Measurements from ENCODE around the gene MOBP.
"Not testable (repeated sequence)": the region's sequence is repeated elsewhere in the genome, so short reads cannot be mapped to it uniquely, and the experiment has no call there.

Gene MOBP, protein sequence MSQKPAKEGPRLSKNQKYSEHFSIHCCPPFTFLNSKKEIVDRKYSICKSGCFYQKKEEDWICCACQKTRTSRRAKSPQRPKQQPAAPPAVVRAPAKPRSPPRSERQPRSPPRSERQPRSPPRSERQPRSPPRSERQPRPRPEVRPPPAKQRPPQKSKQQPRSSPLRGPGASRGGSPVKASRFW

DNA sequence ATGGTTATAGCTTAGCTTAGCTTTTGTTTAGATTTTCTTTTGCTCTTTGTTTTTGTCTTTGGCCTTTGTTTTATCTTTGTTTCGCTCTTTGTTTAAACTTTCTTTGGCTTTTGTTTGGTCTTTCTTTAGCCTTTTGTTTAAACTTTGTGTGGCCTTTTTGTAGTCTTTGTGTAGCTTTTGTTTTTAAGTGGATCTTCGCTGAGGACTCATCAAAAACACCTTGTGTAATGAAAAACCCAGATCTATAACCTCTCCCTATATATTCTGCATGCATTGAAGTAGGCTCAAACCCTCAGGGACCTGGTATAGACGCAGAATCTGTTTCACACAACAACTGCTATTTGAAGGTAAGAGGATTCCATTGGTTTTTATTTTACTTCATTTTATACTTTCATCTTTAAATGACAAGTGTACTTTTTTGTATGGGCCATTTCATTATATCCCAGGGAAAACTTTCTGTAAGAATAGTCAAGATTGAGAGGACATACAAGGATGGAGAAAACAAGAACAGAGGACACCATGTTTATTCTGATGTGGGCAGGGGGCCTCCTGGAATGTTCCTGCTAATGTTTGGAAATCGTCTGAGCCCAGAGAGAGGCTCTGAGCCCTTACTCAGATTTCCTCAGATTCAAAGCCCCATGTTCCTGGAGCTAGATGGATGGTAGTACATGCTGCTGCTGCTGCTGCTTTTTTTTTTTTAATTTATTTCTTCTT, at the start of gene MOBP:
Gene MOBP, plus strand, starts transcription at position 287 of the 714 bp plus-strand sequence. CDS start 34,390 bp downstream, outside the sequence.
- DNase-seq (ENCODE audit: low read depth), result no peak

DNA sequence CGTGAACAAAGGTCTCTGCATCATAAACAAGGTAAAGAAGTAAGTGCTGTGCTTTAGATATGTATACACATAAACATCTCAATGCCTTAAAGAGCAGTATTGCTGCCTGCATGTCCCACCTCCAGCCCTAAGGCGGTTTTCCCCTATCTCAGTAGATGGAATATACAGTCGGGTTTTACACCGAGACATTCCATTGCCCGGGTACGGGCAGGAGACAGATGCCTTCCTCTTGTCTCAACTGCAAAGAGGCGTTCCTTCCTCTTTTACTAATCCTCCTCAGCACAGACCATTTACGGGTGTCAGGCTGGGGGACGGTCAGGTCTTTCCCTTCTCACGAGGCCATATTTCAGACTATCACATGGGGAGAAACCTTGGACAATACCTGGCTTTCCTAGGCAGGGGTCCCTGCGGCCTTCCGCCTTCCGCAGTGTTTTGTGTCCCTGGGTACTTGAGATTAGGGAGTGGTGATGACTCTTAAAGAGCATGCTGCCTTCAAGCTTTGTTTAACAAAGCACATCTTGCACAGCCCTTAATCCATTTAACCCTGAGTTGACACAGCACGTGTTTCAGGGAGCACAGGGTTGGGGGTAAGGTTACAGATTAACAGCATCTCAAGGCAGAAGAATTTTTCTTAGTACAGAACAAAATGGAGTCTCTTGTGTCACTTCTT, 48.8 kb upstream of the MOBP start:
- not testable (repeated sequence) for DNase-seq (ENCODE audit: low read depth)

DNA sequence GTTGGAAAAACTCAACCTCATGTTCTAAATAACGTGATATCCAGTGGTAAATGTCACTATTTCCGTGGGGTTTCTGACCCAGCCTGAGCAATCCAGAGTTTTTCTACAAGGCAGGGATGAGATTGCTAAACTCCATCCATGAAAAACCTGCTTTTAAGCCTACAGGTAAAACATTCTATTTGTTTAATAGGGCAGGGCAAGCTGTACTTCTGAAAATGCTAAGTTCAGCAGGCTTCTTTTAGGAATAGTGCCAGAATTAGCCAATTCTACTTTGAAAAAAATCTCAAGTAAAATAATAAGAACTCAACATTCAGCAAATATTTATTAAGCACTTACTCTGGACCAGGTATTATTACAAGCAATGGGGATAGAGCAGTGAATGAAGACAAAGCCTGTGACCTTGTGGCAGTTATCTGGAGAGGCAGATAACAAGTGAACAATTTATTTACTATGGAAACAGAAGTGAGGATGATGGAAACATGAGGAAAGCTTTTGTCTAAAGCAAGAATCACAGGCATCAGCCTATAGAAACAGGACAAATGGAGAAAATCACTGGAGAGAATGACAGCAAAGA, 47.7 kb upstream of the MOBP start:
- no peak for DNase-seq (ENCODE audit: low read depth)

DNA sequence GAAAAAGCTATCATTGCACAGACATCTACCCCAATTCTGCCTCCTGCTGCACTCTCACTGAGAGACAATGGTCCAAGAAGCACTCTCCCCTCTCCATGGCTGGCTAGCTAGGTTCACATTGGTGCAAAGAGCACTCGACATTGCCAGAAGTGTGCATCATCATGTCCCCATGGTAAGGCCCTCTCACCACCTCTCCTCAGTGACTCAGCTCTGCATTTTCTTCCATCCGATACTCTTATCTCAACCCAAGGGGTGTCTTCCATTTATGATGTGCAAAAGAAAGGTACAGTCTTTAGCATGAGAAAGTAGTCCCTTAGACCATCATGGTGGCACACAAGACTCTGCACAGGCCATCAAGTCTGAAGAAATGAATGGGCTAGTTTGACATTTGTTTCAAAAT, 46.9 kb upstream of the MOBP start:
- no peak for DNase-seq (ENCODE audit: low read depth)

DNA sequence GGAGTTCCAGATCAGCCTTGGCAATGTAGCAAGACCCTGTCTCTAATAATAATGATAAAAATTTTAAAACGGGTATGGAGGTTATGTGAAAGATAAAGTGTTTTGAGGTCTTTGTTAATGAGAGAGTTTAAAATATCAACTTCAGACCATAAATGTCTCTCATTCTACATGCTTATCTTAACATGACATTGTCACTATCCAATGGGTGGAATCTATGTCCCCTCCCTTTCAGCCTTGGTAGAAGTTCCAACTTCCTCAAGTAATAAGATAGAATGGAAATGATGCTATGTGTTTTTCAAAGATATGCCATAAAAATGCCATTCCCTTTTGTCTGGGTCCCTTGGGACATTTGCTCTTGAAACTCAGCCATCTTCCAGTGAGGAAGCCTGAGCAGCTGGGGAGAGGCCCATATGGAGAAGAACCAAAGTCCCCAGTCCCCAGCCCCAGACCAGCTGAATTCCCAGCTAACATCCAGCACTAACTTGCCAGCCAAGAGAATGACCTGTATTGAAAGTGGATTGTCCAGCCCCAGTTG, 44.0 kb upstream of the MOBP start:
- DNase-seq (ENCODE audit: low read depth), result no peak

DNA sequence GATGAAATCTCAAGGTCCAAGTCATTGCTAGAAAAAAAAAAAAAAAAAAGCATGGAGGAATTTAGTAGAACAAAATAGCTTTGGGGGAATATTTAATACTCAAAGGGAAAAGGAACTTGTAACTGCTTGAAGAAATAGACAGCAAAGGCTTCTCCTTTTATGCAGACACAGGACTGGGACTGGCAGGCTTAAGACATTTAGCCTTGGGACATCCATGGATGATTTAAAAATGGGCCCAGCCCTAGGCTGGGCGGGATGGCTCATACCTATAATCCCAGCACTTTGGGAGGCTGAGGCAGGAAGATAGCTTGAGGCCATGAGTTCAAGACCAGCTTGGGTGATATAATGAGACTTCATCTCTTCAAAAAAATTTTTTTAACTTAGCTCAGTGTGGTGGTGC, 41.2 kb upstream of the MOBP start:
- DNase-seq (ENCODE audit: low read depth), result no peak

DNA sequence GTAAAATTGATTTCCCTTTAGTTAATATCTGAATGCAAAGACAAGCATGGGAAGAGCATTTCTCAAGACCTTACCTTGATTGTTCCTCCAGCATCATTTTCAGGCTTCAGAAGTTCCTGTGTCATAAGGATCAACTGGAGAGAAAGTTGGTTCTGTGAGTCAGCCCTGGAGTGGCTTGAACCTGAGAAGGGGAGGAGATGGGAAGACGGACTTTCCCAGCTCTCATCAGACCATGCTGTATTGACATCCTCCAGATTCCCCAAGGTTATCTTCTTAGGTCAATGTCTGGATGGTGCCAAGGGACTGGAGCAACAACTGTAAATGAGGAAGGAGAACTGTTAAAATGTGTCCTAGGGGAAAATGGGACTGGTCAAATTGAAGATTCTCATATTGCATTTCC, 40.0 kb upstream of the MOBP start:
- no peak for DNase-seq (ENCODE audit: low read depth)

DNA sequence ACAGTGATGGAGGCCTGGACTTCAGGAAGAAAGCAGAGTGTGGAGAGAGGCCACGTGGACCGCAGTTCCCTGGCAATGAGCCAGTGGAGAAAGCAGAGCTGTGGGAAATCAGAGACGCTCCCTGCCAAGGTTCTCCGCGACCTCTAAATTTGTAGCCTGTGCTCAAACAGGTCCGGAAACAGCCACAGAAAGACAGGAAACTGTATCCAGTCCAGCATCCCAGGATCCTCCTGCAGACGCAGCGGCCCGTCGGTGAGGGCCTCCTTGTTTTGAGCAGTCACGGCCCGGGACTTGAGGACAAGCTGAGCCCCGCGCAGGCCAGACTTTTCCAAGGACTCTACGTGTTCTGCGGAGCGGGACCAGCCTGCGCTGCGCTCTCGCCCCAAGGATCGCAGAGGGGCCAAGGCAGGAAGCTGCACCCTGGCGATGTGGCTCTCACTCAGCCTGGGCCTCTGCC, 38.7 kb upstream of the MOBP start:
- DNase-seq (ENCODE audit: low read depth), result no peak

DNA sequence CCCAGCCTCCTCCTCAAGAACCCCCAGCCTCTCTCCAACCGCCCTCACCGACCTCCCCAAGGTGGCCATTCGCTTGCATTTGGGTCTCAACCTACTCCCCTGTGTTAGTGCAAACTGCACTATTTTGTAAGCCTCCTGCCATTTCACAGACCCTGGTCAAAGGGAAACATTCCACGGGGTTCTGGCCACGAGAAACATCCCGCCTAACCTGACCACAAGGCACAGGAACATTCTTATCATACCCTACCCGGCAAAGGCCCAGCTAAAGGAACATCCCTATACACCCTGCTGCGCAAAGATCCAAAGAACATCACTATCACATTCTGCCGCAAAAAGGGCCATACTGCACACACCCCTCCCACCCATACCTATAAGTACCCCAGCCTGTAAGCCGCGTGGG, 38.0 kb upstream of the MOBP start:
- no peak for DNase-seq (ENCODE audit: low read depth)

DNA sequence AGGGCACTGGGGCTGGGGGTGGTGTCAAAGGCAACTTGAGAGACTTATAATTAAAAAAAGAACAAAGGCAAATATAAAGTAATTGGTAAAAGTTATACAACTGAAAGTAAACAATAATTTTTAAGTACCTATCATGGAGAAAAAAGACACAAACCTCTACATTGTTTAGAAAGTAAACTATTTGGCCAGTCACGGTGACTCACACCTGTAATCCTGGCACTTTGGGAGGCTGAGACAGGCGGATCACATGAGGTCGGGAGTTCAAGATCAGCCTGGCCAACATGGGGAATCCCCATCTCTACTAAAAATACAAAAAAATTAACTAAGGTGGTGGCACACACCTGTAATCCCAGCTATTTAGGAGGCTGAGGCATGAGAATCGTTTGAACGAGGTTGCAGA, 35.1 kb upstream of the MOBP start:
- DNase-seq (ENCODE audit: low read depth), result no peak

DNA sequence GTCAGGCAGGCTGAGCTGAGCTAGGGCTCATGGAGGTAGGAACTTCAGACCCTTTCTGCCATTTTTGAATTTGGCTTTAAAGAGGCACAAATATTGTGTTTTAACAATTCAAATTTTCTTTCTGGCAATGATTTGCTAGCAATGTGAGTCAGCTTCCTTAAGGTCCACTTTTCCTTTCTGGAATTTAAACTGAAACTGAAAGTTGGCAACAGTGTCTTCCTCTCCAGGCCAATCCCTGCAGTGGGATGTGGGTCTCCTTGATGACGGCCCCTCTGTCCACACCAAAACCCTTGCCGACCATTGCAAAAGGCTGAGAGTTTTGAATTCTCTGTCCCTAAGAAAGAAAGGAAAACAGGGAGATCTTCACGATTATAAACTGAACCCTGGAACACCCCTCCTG, 33.8 kb upstream of the MOBP start:
- DNase-seq (ENCODE audit: low read depth), result no peak

DNA sequence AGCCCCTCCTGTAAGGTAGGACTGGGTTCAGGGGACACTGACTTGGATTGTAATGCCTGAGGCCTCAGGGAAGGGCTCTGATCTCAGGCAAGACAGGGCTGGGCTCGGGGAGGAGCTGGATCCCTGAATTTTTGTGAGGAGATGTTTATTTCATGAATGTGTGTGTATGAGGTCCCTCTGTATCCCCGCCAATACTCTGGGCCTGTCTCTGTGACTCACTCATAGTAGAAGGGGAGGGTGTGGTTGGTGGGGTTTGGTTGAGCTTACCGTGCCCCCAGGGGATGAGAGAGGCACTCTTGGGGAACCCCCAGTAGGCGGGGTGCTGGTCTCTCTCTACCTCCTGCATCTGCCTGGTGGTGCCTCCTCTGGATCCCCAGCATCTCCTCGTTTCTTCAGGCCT, 32.9 kb upstream of the MOBP start:
- DNase-seq (ENCODE audit: low read depth), result no peak

DNA sequence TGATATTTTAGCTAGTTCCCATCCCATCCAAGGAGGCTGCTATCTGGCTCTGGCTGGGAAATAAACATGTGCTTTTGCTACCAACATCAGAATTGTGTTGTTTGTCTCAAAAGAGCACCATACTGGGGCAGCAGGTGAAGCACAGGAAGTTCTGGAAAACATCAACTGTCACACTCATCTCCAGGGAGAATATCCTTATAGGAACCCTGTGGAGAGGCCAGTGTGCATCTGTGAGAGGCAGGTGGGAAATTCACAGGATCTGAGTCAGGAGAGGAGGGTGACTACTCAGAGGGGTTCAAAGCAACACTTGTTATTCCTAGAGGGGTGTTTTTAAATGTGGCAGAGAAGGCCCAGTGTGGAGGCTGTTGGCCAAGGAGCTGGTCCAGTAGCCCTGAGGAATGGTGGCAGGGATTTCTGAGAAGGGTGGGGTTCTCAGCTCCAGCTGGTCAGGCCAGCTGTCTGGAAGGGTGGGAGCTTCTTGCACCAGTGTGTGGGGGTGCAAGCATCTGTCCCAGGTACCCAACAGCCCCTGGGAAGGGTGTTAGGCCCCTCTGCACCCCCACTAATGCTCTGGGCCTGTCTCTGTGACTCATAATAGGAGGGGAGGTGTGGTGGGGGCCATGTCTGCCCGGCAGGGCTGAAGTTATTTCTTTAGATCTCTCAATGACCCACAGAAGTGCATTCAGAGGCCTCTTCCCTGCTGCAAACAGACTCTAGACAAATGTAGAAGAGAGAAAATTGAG, 32.3 kb upstream of the MOBP start:
- no peak for DNase-seq (ENCODE audit: low read depth)

DNA sequence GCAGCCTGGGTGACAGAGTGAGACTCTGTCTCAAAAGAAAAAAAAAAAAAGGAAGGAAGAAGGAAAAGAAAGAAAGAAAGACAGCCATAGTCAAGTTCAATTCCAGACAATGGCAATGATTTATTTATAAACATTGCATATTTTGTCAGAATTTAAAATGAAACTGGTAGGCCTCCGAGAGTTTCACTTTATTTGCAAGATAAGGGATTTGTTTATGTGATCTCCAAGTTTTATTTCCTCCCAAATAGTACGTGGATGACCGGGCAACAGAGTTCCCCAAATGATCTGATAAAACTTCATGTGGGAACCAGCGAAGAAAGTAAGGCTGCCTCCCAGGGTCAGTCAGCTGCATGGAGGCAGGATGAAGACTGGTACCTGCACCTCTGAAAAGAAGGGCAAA, 28.6 kb upstream of the MOBP start:
- DNase-seq (ENCODE audit: low read depth), result no peak

DNA sequence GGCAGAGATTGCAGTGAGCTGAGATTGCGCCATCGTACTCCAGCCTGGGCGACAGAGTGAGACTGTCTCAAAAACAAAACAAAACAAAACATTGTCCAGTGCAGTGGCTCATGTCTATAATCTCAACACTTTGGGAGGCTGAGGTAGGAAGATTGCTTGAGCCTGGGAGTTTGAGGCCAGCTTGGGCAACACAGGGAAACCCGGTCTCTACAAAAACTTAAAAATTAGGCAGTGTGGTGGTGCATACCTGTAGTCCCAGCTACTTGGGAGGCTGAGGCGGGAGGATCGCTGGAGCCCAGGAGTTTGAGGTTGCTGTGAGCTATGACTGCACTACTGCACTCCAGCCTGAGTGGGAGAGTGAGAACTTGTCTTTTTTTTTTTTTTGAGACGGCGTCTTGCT, 27.2 kb upstream of the MOBP start:
- no peak for DNase-seq (ENCODE audit: low read depth)

DNA sequence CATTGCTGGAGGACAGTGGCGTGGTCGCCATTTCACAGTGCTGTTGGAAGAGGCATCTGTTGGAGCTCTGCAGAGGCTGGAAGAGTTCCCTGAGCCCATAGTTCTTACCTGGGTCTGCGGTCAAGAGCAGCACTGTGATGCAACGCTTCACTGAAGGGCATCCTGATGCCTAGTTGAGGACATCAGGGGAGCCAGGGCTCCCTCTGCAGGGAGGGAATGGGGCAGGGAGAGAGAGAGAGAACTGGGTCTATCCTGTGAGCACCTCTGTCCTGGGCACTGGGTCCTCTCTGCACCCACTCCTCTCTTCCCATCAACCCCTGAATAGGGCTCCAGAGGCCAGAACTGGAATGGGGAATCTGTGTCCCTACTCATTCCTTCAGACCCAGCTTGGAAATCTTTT, 23.9 kb upstream of the MOBP start:
- no peak for DNase-seq (ENCODE audit: low read depth)

DNA sequence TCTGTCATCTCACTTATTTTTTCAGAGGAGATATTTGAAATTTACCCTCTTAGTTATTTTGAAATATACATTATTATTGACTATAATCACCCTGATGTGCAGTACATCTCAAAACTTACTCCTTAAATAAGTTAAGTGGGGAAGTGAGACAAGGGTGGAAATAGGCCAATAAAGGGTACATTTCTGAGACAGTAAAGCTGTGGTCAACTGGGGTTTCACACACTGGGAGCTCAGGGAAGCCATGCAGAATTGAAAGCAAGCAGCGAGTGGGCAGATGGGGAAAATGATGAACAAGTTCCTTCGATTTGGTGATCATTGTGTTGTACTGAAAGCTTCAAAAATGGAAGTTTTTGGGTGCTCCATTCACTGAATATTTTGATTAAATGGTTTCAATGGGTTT, 21.6 kb upstream of the MOBP start:
- DNase-seq (ENCODE audit: low read depth), result no peak

DNA sequence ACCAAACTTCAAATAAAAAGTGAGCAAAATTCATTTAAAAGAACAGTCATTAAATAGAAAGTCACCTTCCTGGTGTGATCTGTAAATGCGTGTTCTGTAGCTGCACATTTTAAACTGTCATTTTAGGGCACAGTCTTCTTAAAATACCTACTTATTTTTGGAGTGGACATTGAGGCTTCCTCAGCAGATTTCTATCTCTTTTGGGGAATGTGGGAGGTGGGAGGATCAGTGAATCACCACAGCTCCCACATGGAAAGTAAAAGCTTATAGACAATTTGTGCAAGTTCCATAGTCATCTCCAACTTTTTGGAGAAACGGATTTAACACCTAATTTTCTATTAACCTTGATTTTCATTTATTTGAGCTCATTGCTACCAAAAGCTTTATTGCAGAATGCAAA, 21.0 kb upstream of the MOBP start:
- DNase-seq (ENCODE audit: low read depth), result no peak

DNA sequence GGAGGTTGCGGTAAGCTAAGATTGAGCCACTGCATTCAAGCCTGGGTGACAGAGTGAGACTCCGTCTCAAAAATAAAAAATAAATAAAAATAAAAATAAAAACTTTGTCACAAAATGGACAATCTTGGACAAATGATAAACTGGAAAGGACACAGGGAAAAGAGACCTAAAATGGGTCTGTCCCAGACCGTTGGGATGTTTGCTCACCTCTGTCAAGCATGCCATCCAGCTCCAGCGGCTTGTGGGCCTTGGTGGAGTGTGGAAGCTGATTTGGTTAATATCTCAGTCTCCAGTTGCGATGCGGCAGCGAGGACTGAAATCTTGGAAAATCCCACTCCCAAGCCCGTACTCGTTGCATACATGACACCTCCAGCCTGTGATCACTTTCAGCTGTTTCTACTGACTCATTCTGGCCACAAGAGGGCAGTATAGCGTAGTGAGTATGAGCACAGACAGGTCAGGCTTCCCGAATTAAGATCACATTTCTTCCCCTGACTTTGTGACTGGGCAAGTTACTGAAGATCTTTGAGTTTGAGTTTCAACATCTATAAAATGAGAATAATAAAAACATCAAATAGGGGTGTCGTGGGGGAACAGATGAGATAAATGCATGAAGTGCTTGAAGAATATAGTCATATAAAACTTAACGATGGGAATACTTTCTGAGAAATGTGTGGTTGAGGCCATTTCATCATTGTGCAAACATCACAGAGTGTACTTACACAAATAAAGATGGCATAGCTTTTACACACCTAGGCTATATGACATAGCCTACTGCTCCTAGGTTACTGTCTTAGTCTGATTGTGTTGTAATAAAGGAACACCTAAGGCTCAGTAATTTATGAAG, 19.6 kb upstream of the MOBP start:
- peak; percentile 43 for DNase-seq (ENCODE audit: low read depth)

DNA sequence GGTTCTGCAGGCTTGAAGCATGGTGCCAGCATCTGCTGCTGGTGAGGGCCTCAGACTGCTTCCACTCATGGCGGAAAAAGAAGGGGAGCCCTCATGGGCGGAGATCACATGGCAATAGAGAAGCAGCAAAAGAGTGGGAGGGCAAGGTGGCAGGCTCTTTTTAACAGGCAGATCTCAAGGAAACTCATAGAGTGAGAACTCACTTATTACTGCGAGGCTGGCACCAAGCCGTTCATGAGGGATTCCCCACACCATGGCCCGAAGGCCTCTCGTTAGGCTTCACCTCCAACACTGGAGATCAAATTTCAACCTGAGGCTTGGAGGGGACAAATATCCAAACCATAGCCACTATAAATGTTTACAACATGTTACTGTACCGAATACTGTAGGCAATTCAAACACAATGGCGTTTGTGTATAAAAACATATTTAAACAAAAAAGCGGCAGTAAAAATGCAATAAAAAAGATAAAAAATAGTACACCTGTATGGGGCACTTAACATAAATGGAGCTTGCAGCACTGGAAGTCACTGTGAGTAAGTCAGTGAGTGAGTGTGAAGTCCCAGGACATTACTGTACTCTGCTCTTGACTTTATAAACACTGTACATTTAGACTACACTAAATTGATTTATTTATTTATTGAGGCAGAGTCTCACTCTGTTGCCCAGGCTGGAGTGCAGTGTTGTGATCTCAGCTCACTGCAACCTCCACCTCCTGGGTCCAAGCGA, 18.8 kb upstream of the MOBP start:
- no peak for DNase-seq (ENCODE audit: low read depth)

DNA sequence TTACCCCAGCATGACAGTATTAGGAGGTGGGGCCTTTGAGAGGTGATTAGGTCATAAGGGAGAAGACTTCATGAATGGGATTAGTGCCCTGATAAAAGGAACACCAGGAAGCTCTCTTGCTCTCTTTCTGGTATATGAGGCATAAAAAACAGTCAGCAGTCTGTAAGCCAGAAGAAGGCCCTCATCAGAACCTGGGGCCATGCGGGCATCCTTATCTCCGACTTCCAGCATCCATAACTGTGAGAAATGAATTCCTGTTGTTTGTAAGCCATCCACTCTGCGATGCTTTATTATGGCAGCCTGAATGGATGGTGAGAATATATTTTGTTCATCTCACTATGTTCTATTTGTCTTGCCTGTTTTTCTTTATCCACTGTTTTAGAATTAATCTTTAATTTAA, 17.7 kb upstream of the MOBP start:
- DNase-seq (ENCODE audit: low read depth), result no peak

Data from stimulated activated CD4-positive, alpha-beta T cell treated with anti-CD3 and anti-CD28 coated beads, Interleukin-2, amount 100 ng/mL, for 4 hours (primary cell).